Neural cell (in vitro differentiated cells): ENCODE data around the gene ZNF284. TPM values are rescaled to one million over a fixed set of nuclear protein-coding genes. Genes with fewer than 3 reads are reported as not detected.

Experiments used
- H2AFZ ChIP-seq: fragments of 200-600, 300-800 bp; sonication (generic), shearing (Covaris generic); 2 replicates; pipeline ENCODE4 v1.6.0; 2014; ENCODE audit warnings: low read depth, mild to moderate bottlenecking, antibody characterized with exemption, low read length, moderate library complexity
- H3F3A ChIP-seq: fragments of 200-600 bp; shearing (Covaris generic); 2 replicates; pipeline ENCODE4 v1.6.1; 2016; ENCODE audit warnings: mild to moderate bottlenecking, moderate library complexity, mixed read lengths, antibody characterized with exemption, low read length; ENCODE audit not compliant: insufficient read depth, poor library complexity, severe bottlenecking
- H3K27ac ChIP-seq: fragments of 200-600, 300-800 bp; sonication (generic), shearing (Covaris generic); 2 replicates; pipeline ENCODE4 v1.5.1; 2014; ENCODE audit warnings: mild to moderate bottlenecking, low read length, moderate library complexity
- H3K27me3 ChIP-seq: fragments of 300-800, 200-600 bp; sonication (generic), shearing (Covaris generic); 2 replicates; pipeline ENCODE4 v1.6.0; 2014; ENCODE audit warnings: mild to moderate bottlenecking, low read depth, low read length, moderate library complexity; ENCODE audit not compliant: insufficient read depth
- H3K36me3 ChIP-seq: fragments of 300-800, 200-600 bp; sonication (generic), shearing (Covaris generic); 2 replicates; pipeline ENCODE4 v1.5.1; 2014; ENCODE audit warnings: mild to moderate bottlenecking, antibody characterized with exemption, low read length, moderate library complexity; ENCODE audit not compliant: insufficient read depth
- H3K4me2 ChIP-seq: fragments of 300-800, 200-600 bp; sonication (generic), shearing (Covaris generic); 2 replicates; pipeline ENCODE4 v1.6.0; 2014; ENCODE audit warnings: mild to moderate bottlenecking, low read length
- H3K4me3 ChIP-seq: fragments of 300-800, 200-600 bp; sonication (generic), shearing (Covaris generic); 2 replicates; pipeline ENCODE4 v1.5.1; 2014; ENCODE audit warnings: mild to moderate bottlenecking, low read length, moderate library complexity
- H3K79me2 ChIP-seq: fragments of 200-600 bp; shearing (Covaris generic); replicated peaks from 2 replicates; pipeline ENCODE4 v1.6.0; 2014; ENCODE audit warnings: mild to moderate bottlenecking, low read length, moderate library complexity; ENCODE audit not compliant: insufficient read depth
- H3K9ac ChIP-seq: fragments of 300-800, 200-600 bp; sonication (generic), shearing (Covaris generic); 2 replicates; pipeline ENCODE4 v1.6.1; 2016; ENCODE audit warnings: mild to moderate bottlenecking, low read length, mixed read lengths
- H3K9me2 ChIP-seq: fragments of 200-600 bp; shearing (Covaris generic); 2 replicates; pipeline ENCODE4 v1.6.1; 2016; ENCODE audit warnings: mild to moderate bottlenecking, low read length, mixed read lengths; ENCODE audit not compliant: insufficient read depth
- H3K9me3 ChIP-seq: fragments of 200-600, 300-800 bp; sonication (generic), shearing (Covaris generic); 2 replicates; pipeline ENCODE4 v1.6.1; 2016; ENCODE audit warnings: mild to moderate bottlenecking, mixed run types, low read length, moderate library complexity, mixed read lengths
- H4K20me1 ChIP-seq: fragments of 200-600 bp; shearing (Covaris generic); 2 replicates; pipeline ENCODE4 v1.6.1; 2016; ENCODE audit warnings: mild to moderate bottlenecking, mixed run types; ENCODE audit not compliant: insufficient read depth
- EP300 ChIP-seq: fragments of 450-650 bp; conservative IDR thresholded peaks from 2 replicates; pipeline ENCODE4 v1.6.1; 2014; ENCODE audit warnings: antibody characterized with exemption, mild to moderate bottlenecking, moderate library complexity; ENCODE audit not compliant: poor library complexity, severe bottlenecking
- EZH2 ChIP-seq: fragments of 200-600, 300-800 bp; shearing (Covaris generic), sonication (generic); IDR thresholded peaks from 2 replicates; pipeline ENCODE4 v1.6.1; 2014; ENCODE audit warnings: antibody characterized with exemption, low read length, borderline replicate concordance, mild to moderate bottlenecking; ENCODE audit not compliant: insufficient read depth, poor library complexity, severe bottlenecking
- MXI1 ChIP-seq: fragments of 450-650 bp; conservative IDR thresholded peaks from 2 replicates; pipeline ENCODE4 v1.6.1; 2014; ENCODE audit warnings: antibody characterized with exemption, mild to moderate bottlenecking; ENCODE audit not compliant: poor library complexity, severe bottlenecking
- POLR2AphosphoS5 ChIP-seq: IDR thresholded peaks from 2 replicates; pipeline ENCODE4 v1.6.1; 2012
- RAD21 ChIP-seq: fragments of 450-650 bp; conservative IDR thresholded peaks from 2 replicates; pipeline ENCODE4 v1.6.1; 2014; ENCODE audit warnings: antibody characterized with exemption, mild to moderate bottlenecking, moderate library complexity
- SMC3 ChIP-seq: fragments of 450-650 bp; conservative IDR thresholded peaks from 2 replicates; pipeline ENCODE4 v1.6.1; 2014; ENCODE audit warnings: antibody characterized with exemption, mild to moderate bottlenecking, moderate library complexity; ENCODE audit not compliant: poor library complexity
- TAF1 ChIP-seq: IDR thresholded peaks from 2 replicates; pipeline ENCODE4 v1.6.1; 2012; ENCODE audit warnings: low read depth
- polyA plus RNA-seq: library from polyadenylated mRNA; depleted of rRNA; stranded (reverse); fragments of >200 nt; gene quantifications from 2 replicates; pipeline ENCODE4 v1.2.3, GENCODE V29; 2014
- TF ChIP-seq, protein P1 (sequence below): IDR thresholded peaks from 2 replicates; pipeline ENCODE4 v1.6.1; 2012; ENCODE audit warnings: borderline replicate concordance
- TF ChIP-seq, protein P2 (sequence below): fragments of 450-650 bp; IDR thresholded peaks from 2 replicates; pipeline ENCODE4 v1.5.1; 2014; ENCODE audit warnings: antibody characterized with exemption, mild to moderate bottlenecking, moderate library complexity; ENCODE audit not compliant: poor library complexity, severe bottlenecking

The ZNF284 gene
- polyA plus RNA-seq, 1 donor from 2014 or later, result 3.8 TPM

DNA sequence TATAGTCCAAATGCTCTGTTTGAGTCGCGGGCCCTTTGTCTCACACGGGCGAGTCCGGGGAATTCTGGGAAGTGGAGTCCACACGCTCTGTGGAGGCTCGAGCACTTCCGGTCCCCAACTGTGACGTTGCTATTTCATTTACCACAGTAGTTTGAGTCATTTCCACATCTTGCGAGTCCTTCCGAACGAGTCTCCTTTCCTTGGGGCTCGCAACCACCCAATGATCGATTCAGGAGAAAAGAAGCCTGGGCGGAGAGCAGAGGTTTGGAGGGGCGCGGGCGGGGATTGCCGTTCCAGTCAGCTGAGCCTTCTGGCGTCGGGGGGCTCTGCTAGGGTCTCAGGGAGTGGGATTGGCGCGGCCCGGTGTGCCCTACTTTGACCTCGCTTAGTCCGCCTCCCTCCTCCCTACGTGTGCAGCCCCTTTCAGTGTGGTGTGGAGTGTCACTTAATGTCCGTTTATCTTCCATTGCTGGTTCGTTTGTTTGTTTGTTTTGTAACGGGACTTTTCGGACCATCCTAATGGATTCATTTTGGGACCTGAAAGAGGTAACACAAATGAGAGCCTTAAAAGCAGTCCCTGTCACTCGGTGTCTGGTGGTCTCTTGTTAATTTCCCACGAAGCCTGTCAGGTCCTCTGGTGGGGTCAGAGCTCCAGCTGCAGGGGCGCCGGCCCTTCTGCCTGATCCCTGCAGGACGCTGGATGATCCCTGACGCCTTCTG lies 46.6 kb upstream of the ZNF284 start, which contains the start of gene ZNF222:
ZNF222 (plus strand) TSS at position 163 of the 720 bp plus-strand sequence; CDS start at position 221, 58 bp downstream.
- Histone ChIP-seq H3F3A (no peaks in the 10 kb centered on the region), H3K36me3 (peaks cover 15% of the 10 kb centered on the region), H3K4me3 (peak within 1 kb of the TSS; percentile 85), H3K9ac (peak within 1 kb of the TSS; percentile 77), H4K20me1 (no peaks in the 10 kb centered on the region), H3K27me3 (no peaks in the 10 kb centered on the region), H3K27ac (peak within 1 kb of the TSS; percentile 70), H3K79me2 (peaks cover 11% of the 10 kb centered on the region), H3K4me2 (peak within 1 kb of the TSS; percentile 81), H3K9me3 (no peaks in the 10 kb centered on the region), H2AFZ (peak within 1 kb of the TSS; percentile 99), H3K9me2 (no peaks in the 10 kb centered on the region)
- peak; percentile 34 for TF ChIP-seq RAD21
- no peak for TF ChIP-seq EZH2
- TF ChIP-seq POLR2AphosphoS5, result peak; percentile 75
- TF ChIP-seq TAF1, result no peak
- TF ChIP-seq MXI1, result peak; percentile 43
- TF ChIP-seq EP300, result peak; percentile 27

DNA sequence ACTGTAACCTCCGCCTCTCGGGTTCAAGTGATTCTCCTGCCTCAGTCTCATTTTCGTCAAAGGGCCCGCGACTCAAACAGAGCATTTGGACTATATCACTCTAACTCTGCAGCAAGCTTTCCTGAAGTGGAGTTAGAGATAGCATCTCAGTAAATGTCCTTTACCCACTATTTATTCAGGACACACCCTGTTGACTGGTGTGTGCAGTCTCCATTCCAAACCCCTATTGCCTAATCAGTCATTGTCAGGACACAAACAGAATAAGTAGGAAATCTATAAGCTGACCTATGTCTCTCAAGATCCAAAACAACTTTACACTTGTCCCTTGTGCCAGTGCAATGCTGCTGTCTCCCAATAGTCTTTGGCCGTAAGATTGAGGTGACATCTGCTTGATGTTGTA lies 45.3 kb upstream of the ZNF284 start:
- TF ChIP-seq MXI1 (no peak), RAD21 (no peak), EP300 (no peak), EZH2 (no peak), TAF1 (no peak), POLR2AphosphoS5 (no peak), SMC3 (no peak)
- TF ChIP-seq, protein P1, sequence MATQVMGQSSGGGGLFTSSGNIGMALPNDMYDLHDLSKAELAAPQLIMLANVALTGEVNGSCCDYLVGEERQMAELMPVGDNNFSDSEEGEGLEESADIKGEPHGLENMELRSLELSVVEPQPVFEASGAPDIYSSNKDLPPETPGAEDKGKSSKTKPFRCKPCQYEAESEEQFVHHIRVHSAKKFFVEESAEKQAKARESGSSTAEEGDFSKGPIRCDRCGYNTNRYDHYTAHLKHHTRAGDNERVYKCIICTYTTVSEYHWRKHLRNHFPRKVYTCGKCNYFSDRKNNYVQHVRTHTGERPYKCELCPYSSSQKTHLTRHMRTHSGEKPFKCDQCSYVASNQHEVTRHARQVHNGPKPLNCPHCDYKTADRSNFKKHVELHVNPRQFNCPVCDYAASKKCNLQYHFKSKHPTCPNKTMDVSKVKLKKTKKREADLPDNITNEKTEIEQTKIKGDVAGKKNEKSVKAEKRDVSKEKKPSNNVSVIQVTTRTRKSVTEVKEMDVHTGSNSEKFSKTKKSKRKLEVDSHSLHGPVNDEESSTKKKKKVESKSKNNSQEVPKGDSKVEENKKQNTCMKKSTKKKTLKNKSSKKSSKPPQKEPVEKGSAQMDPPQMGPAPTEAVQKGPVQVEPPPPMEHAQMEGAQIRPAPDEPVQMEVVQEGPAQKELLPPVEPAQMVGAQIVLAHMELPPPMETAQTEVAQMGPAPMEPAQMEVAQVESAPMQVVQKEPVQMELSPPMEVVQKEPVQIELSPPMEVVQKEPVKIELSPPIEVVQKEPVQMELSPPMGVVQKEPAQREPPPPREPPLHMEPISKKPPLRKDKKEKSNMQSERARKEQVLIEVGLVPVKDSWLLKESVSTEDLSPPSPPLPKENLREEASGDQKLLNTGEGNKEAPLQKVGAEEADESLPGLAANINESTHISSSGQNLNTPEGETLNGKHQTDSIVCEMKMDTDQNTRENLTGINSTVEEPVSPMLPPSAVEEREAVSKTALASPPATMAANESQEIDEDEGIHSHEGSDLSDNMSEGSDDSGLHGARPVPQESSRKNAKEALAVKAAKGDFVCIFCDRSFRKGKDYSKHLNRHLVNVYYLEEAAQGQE, result no peak
- TF ChIP-seq, protein P2, sequence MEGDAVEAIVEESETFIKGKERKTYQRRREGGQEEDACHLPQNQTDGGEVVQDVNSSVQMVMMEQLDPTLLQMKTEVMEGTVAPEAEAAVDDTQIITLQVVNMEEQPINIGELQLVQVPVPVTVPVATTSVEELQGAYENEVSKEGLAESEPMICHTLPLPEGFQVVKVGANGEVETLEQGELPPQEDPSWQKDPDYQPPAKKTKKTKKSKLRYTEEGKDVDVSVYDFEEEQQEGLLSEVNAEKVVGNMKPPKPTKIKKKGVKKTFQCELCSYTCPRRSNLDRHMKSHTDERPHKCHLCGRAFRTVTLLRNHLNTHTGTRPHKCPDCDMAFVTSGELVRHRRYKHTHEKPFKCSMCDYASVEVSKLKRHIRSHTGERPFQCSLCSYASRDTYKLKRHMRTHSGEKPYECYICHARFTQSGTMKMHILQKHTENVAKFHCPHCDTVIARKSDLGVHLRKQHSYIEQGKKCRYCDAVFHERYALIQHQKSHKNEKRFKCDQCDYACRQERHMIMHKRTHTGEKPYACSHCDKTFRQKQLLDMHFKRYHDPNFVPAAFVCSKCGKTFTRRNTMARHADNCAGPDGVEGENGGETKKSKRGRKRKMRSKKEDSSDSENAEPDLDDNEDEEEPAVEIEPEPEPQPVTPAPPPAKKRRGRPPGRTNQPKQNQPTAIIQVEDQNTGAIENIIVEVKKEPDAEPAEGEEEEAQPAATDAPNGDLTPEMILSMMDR, result no peak
- Histone ChIP-seq H3K9me2 (no peaks in the 10 kb centered on the region), H4K20me1 (no peaks in the 10 kb centered on the region), H3K9ac (no peak overlapping the region), H2AFZ (no peak overlapping the region), H3K36me3 (peaks cover 16% of the 10 kb centered on the region), H3K27me3 (no peaks in the 10 kb centered on the region), H3K9me3 (peaks cover 4% of the 10 kb centered on the region), H3K4me3 (peak overlapping the region; percentile 10), H3F3A (no peaks in the 10 kb centered on the region), H3K79me2 (peaks cover 11% of the 10 kb centered on the region), H3K4me2 (no peak overlapping the region), H3K27ac (no peak overlapping the region)
